Gastrocnemius medialis (tissue), 4 donors: ENCODE results near the gene OSTN. TPM values are rescaled to one million over a fixed set of nuclear protein-coding genes. Genes with fewer than 3 reads are reported as not detected.

Source experiments
- ATAC-seq, 2 donors: fragments of 150-250 bp; one replicate each; pipeline ENCODE4 v1.9.1; 2016
- DNase-seq, 2 donors: peaks; one replicate each; pipeline ENCODE4 v3.0.0-alpha.2; 2019
- H3K27ac ChIP-seq, 4 donors: fragments of 200-600 bp; sonication (generic); 1 replicate in 1 of 4; 2 replicates in 3 of 4; pipeline ENCODE4 v1.5.1; 2016 to 2018; ENCODE audit warnings: mild to moderate bottlenecking in 2 of 4, moderate library complexity in 1 of 4
- H3K27me3 ChIP-seq, 3 donors: fragments of 200-600 bp; sonication (generic) in 2 of 3; 1 replicate in 1 of 3; 2 replicates in 2 of 3; pipeline versions ENCODE4 v1.5.1 to v1.6.0; 2016 to 2019; ENCODE audit warnings: mild to moderate bottlenecking in 1 of 3, moderate library complexity in 1 of 3
- H3K36me3 ChIP-seq, 2 donors: fragments of 200-600 bp; sonication (generic) in 1 of 2; one replicate each; pipeline ENCODE4 v1.5.1; 2017 to 2018
- H3K4me1 ChIP-seq, 2 donors: fragments of 200-600 bp; sonication (generic) in 1 of 2; one replicate each; pipeline ENCODE4 v1.5.1; 2016 to 2017; ENCODE audit warnings: mild to moderate bottlenecking in 2 of 2
- H3K4me3 ChIP-seq, 4 donors: fragments of 200-600 bp; sonication (generic) in 3 of 4; 1 replicate in 1 of 4; 2 replicates in 3 of 4; pipeline ENCODE4 v1.5.1; 2016 to 2019; ENCODE audit warnings: mild to moderate bottlenecking in 2 of 4
- H3K9me3 ChIP-seq, 3 donors: fragments of 200-600 bp; sonication (generic) in 2 of 3; 1 replicate in 1 of 3; 2 replicates in 2 of 3; pipeline ENCODE4 v1.5.1; 2016 to 2019
- CTCF ChIP-seq, 5 experiments: fragments of 450-650 bp in 3 of 5; fragments of 200-600 bp in 2 of 5; sonication (generic) in 2 of 5; IDR thresholded peaks in 4 of 5; conservative IDR thresholded peaks in 1 of 5; 1 replicate in 4 of 5; 2 replicates in 1 of 5; pipeline ENCODE4 v1.5.1; 2016 to 2019; ENCODE audit warnings: antibody characterized with exemption in 5 of 5, mild to moderate bottlenecking in 3 of 5, moderate library complexity in 3 of 5
- POLR2A ChIP-seq, 2 donors: fragments of 450-650 bp; IDR thresholded peaks; one replicate each; pipeline ENCODE4 v1.6.1; 2017; ENCODE audit warnings: antibody characterized with exemption in 2 of 2, mild to moderate bottlenecking in 2 of 2, moderate library complexity in 2 of 2
- in situ Hi-C, 4 donors: fragments of 200-750 bp; cut with MboI; loops; one replicate each; pipeline versions ENCODE4 v1.15.0 to v1.8.0; 2017; ENCODE audit warnings: low sequenced_read_pairs in 4 of 4
- intact Hi-C: fragments of 100-400 bp; cut with DNase I; formaldehyde crosslinking; loops from one replicate; pipeline ENCODE4 v1.15.1; 2023; ENCODE audit warnings: low total_unique reads
- total RNA-seq, 4 donors: library from RNA; depleted of rRNA; stranded (reverse); fragments of >200 nt; gene quantifications; one replicate each; pipeline versions ENCODE4 v1.1.0 to v1.2.3, GENCODE V29; 2016

The OSTN gene
- total RNA-seq, 4 donors from 2014 or later = 0.07 TPM; not detected in 3

DNA sequence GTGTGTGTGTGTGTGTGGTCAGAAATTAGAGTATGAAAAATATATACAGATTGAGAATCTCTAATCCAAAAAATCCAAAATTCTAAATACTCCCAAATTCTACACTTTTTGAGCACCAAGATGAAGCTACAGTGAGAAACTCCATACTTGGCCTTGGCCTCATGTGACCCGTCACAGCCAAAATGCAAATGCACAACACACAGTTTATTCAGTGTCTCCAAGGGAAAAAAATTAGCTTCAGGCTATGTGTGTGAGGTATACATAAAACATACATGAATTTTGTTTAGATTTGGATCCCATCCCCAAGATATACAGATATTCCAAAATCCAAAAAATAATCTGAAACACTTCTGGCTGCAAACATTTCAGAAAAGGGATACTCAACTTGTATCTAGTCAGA lies 33.2 kb upstream of the OSTN start:
- TF ChIP-seq POLR2A (IDR thresholded peaks at IDR 0.05) (no peak), CTCF (IDR thresholded peaks at IDR 0.05 in 4 of 5, conservative IDR thresholded peaks at IDR 0.05 in 1 of 5) (no peak)
- in situ Hi-C loops (no loop called here), intact Hi-C loops (no loop called here)
- Histone ChIP-seq H3K27me3 (no peaks in the 10 kb centered on the region), H3K4me1 (no peaks in the 10 kb centered on the region), H3K4me3 (no peak overlapping the region), H3K9me3 (no peaks in the 10 kb centered on the region), H3K27ac (no peak overlapping the region), H3K36me3 (no peaks in the 10 kb centered on the region)
- no peak for DNase-seq
- no peak for ATAC-seq

- Histone ChIP-seq H3K27me3 (no peaks in the 10 kb centered on the region), H3K4me1 (no peaks in the 10 kb centered on the region), H3K9me3 (no peaks in the 10 kb centered on the region), H3K4me3 (no peak overlapping the region), H3K36me3 (no peaks in the 10 kb centered on the region), H3K27ac (no peak overlapping the region)
- DNase-seq (no peak), ATAC-seq (no peak)
- no peak for TF ChIP-seq POLR2A (IDR thresholded peaks at IDR 0.05)
- no peak for TF ChIP-seq CTCF (IDR thresholded peaks at IDR 0.05 in 4 of 5, conservative IDR thresholded peaks at IDR 0.05 in 1 of 5)
- intact Hi-C loops = no loop called here
- in situ Hi-C loops = no loop called here
Measured at GRCh38 chr3:191166368-191166767, 32.7 kb upstream of the OSTN start.

GRCh38 chr3:191169566-191169965 lies 29.5 kb upstream of the OSTN start:
- Histone ChIP-seq H3K36me3 (no peaks in the 10 kb centered on the region), H3K27ac (no peak overlapping the region), H3K4me1 (no peaks in the 10 kb centered on the region), H3K27me3 (no peaks in the 10 kb centered on the region), H3K9me3 (no peaks in the 10 kb centered on the region), H3K4me3 (no peak overlapping the region)
- intact Hi-C loops = no loop called here
- no peak for TF ChIP-seq CTCF (IDR thresholded peaks at IDR 0.05 in 4 of 5, conservative IDR thresholded peaks at IDR 0.05 in 1 of 5)
- TF ChIP-seq POLR2A (IDR thresholded peaks at IDR 0.05) = no peak
- no peak for DNase-seq
- in situ Hi-C loops = no loop called here
- no peak for ATAC-seq

GRCh38 chr3:191170097-191170496 lies 28.9 kb upstream of the OSTN start:
- Histone ChIP-seq H3K27me3 (no peaks in the 10 kb centered on the region), H3K36me3 (no peaks in the 10 kb centered on the region), H3K4me3 (no peak overlapping the region), H3K9me3 (no peaks in the 10 kb centered on the region), H3K4me1 (no peaks in the 10 kb centered on the region), H3K27ac (no peak overlapping the region)
- no peak for DNase-seq
- intact Hi-C loops = no loop called here
- no peak for ATAC-seq
- in situ Hi-C loops = no loop called here
- TF ChIP-seq CTCF (IDR thresholded peaks at IDR 0.05 in 4 of 5, conservative IDR thresholded peaks at IDR 0.05 in 1 of 5) = no peak
- no peak for TF ChIP-seq POLR2A (IDR thresholded peaks at IDR 0.05)

DNA sequence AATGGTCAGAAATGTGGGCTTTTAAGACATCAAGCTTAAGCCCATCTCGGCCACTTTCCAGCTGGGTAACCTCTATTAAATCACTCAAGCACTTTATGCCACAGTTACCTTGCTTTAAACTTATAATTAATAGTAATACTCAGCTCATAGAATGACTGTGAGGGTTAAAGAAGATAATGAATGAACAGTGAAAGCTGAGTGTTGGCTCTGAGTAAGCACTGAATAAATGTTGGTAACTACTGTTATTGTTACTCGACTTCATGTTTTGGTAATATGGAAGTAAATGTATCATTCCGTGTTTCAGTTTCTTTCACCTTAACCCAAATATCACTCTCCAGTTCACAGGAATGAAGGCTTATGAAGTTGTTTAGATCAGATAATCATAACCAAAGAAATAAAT lies 23.9 kb upstream of the OSTN start:
- no peak overlapping the region for H3K4me3 ChIP-seq
- no peaks in the 10 kb centered on the region for H3K9me3 ChIP-seq
- no peak overlapping the region for H3K27ac ChIP-seq
- no peak for ATAC-seq
- H3K4me1 ChIP-seq = no peaks in the 10 kb centered on the region
- in situ Hi-C loops (no loop called here), intact Hi-C loops (no loop called here)
- H3K36me3 ChIP-seq = no peaks in the 10 kb centered on the region
- no peak for DNase-seq
- TF ChIP-seq CTCF (IDR thresholded peaks at IDR 0.05 in 4 of 5, conservative IDR thresholded peaks at IDR 0.05 in 1 of 5) (no peak), POLR2A (IDR thresholded peaks at IDR 0.05) (no peak)
- no peaks in the 10 kb centered on the region for H3K27me3 ChIP-seq
